ENCODE measurements around the gene SRC. TPM values are rescaled to one million over a fixed set of nuclear protein-coding genes. Genes with fewer than 3 reads are reported as not detected.

Gene SRC
- total RNA-seq, 1 donor from 2014 or later = 48.6 TPM

DNA sequence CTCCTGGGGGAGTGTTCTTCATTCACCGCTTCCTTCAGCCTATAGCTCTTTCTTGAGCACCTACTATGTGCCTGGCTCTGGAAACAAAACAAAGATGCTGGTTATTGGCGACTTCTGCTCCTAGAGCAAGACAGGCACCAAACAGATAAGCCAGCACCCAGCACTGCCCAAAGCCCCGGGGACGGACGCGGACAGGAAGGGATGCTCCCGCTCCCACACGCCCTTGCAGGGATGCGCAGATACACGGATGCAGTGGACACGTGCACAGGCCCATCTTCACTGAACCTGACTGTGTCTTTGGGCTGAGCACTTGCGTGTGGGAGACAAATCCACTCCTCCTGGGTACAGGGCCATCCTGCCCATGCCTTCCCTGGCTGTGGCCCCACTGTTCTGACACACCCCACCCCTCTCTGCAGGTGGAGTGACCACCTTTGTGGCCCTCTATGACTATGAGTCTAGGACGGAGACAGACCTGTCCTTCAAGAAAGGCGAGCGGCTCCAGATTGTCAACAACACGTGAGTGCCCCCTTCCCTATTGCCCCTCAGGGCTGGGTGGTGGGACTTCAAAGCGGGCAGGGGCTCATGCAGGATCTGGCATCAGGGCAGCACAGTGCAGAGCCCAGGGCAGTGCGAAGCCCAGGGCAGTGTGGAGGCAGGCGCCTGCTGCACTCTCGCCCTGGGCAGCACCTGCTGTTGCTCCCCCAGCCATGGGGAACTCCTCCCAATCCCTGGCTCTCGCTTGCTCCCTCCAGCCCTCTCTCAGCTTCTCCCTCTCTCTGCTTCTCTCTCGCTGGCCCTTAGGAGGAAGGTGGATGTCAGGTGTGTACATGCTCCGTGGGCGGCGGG, 39.9 kb downstream of the SRC start:
- H3K4me1 ChIP-seq = peaks cover 17% of the 10 kb centered on the region
- H3K4me3 ChIP-seq = no peak overlapping the region
- intact Hi-C loops (cut with DNase I) = no loop called here
- H3K9me3 ChIP-seq = no peaks in the 10 kb centered on the region
- DNase-seq (ENCODE audit: extremely low spot score in 2 of 2) = no peak
- H3K36me3 ChIP-seq = peaks cover 0 to 40% of the 10 kb centered on the region in 2 donors
- TF ChIP-seq, protein P1, sequence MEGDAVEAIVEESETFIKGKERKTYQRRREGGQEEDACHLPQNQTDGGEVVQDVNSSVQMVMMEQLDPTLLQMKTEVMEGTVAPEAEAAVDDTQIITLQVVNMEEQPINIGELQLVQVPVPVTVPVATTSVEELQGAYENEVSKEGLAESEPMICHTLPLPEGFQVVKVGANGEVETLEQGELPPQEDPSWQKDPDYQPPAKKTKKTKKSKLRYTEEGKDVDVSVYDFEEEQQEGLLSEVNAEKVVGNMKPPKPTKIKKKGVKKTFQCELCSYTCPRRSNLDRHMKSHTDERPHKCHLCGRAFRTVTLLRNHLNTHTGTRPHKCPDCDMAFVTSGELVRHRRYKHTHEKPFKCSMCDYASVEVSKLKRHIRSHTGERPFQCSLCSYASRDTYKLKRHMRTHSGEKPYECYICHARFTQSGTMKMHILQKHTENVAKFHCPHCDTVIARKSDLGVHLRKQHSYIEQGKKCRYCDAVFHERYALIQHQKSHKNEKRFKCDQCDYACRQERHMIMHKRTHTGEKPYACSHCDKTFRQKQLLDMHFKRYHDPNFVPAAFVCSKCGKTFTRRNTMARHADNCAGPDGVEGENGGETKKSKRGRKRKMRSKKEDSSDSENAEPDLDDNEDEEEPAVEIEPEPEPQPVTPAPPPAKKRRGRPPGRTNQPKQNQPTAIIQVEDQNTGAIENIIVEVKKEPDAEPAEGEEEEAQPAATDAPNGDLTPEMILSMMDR (IDR thresholded peaks at IDR 0.05) = no peak
- TF ChIP-seq POLR2AphosphoS5 (IDR thresholded peaks at IDR 0.05; ENCODE audit: insufficient read depth in 1 of 2, low read depth in 1 of 2) (no peak), POLR2A (IDR thresholded peaks at IDR 0.05) (no peak)
- H3K27ac ChIP-seq = no peak overlapping the region
- no peaks in the 10 kb centered on the region for H3K27me3 ChIP-seq

DNA sequence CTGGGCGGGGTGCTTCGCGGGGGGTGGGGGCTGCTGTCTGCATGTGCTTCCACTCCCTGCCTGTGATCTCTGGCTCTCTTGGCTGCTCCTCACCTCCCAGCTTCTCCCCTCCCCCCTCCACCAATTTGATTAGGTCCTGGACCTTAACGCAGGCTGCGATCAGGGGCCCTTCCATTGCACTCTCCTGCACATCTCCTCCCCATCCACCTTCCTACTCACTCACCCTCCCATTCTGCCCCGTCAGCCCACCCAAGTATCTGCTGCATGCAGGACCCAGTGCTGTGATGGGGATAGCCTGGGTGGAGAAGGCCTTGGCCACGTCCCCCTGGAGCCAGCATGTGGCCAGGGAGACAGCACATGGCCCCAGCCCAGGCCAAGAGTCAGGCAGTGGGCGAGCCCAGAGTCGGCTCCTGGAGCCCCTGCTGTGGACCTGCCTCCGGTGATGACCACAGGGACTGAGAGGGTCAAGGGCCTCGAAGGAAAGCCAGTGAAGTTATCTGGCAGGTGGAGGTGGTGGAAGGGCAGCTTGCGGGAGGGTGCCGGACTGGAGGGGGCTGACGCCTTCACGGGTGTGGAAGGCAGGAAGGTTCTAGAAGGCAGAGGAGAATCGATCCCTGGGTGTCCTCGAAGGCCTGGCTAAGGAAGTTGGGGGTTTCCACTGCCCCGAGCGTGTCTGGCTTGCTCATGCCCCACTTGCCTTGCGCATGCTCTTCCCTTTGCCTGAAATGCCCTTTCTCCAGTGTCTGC, 40.7 kb downstream of the SRC start:
- TF ChIP-seq, protein P1 (IDR thresholded peaks at IDR 0.05) = no peak
- TF ChIP-seq POLR2A (IDR thresholded peaks at IDR 0.05) = no peak
- no peak for TF ChIP-seq POLR2AphosphoS5 (IDR thresholded peaks at IDR 0.05; ENCODE audit: insufficient read depth in 1 of 2, low read depth in 1 of 2)

DNA sequence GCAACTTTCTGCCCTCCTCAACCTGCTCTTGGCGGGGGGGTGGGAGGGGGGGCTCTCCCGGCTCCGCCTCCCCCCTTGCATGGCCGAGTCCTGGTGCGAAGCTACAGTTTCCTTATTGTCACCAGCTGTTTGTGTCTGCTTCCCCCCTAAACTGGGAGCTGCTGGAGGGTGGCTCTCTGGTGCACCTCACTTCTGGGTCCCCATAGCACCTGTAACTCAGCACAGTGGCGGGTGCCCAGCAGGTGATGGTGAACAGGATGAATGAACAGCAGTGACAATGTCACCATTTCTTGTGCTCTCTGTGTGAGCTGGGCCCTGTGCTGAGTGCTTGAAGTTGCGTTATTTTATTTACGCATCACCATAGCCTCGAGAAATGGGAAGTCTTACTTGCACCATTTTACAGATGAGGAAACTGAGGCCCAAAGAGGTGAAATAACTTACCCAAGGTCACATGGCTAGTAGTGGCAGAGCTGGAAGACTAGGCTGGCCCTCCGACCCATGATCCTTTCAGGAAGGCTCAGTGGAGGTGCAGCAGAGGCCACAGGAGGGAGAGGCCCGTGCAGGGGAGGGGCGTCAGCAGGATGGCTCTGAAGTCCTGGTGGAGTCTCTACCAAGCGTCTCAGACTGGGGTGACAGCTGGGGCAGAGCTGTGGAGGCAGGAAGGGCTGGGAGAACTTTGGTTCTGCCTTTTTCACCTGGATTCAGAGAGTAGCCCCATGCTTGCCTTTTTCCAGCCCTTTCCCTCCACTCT, 41.8 kb downstream of the SRC start:
- H3K27me3 ChIP-seq = no peaks in the 10 kb centered on the region

More for the DNA sequence above, 40.7 kb downstream of the SRC start:
- DNase-seq (ENCODE audit: extremely low spot score in 2 of 2) = no peak
- Histone ChIP-seq H3K27me3 (no peaks in the 10 kb centered on the region), H3K4me1 (peaks cover 17% of the 10 kb centered on the region), H3K36me3 (peaks cover 0 to 43% of the 10 kb centered on the region in 2 donors), H3K9me3 (no peaks in the 10 kb centered on the region), H3K27ac (no peak overlapping the region), H3K4me3 (no peak overlapping the region)
- intact Hi-C loops (cut with DNase I) = no loop called here

DNA sequence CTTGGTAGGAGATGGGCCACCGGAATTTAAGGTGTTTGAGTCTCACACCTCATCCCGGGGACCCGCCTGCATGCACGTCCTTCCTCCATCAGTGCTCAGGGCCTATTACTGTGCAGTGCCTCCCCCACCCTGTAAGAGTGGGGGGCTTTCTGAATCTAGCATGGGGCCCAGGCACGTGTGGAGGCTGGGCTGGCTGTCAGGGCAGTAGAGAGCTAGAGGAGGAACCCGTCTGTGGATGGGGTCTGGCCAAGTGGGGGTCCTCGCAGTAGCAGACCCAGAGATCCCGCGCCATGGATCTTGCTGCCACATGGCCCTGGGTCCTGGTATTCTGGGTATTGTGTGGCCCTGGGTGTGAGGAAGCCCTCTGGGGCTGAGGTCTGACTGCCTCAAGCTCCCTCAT, 42.9 kb downstream of the SRC start:
- no peak for DNase-seq (ENCODE audit: extremely low spot score in 2 of 2)
- intact Hi-C loops (cut with DNase I) = no loop called here

More for the DNA sequence above, 41.8 kb downstream of the SRC start:
- TF ChIP-seq, protein P1 (IDR thresholded peaks at IDR 0.05) = no peak
- TF ChIP-seq POLR2AphosphoS5 (IDR thresholded peaks at IDR 0.05; ENCODE audit: insufficient read depth in 1 of 2, low read depth in 1 of 2) (no peak), POLR2A (IDR thresholded peaks at IDR 0.05) (no peak)
- H3K4me3 ChIP-seq = no peak overlapping the region
- peaks cover 0 to 43% of the 10 kb centered on the region in 2 donors for H3K36me3 ChIP-seq
- H3K9me3 ChIP-seq = no peaks in the 10 kb centered on the region
- intact Hi-C loops (cut with DNase I) = no loop called here
- no peak overlapping the region for H3K27ac ChIP-seq
- no peak for DNase-seq (ENCODE audit: extremely low spot score in 2 of 2)
- H3K4me1 ChIP-seq = peaks cover 17% of the 10 kb centered on the region

More for the DNA sequence above, 42.9 kb downstream of the SRC start:
- H3K4me1 ChIP-seq = peaks cover 9% of the 10 kb centered on the region
- H3K27me3 ChIP-seq = no peaks in the 10 kb centered on the region
- TF ChIP-seq POLR2AphosphoS5 (IDR thresholded peaks at IDR 0.05; ENCODE audit: insufficient read depth in 1 of 2, low read depth in 1 of 2) = no peak
- no peak for TF ChIP-seq POLR2A (IDR thresholded peaks at IDR 0.05)
- TF ChIP-seq, protein P1 (IDR thresholded peaks at IDR 0.05) = no peak
- H3K36me3 ChIP-seq = peaks cover 0 to 49% of the 10 kb centered on the region in 2 donors
- no peak overlapping the region for H3K27ac ChIP-seq
- H3K4me3 ChIP-seq = no peak overlapping the region
- H3K9me3 ChIP-seq = no peaks in the 10 kb centered on the region
